Ishikawa (cell line): ENCODE results near the gene MBD3.

Experiments used
- CEBPB ChIP-seq: IDR thresholded peaks from 2 replicates; pipeline ENCODE4 v1.6.1; 2012
- CREB1 ChIP-seq: IDR thresholded peaks from 2 replicates; pipeline ENCODE4 v1.6.1; 2012; ENCODE audit warnings: low read depth
- EGR1 ChIP-seq: IDR thresholded peaks from 2 replicates; pipeline ENCODE4 v1.6.1; 2012
- EP300 ChIP-seq: IDR thresholded peaks from 2 replicates; pipeline ENCODE4 v1.6.1; 2012; ENCODE audit warnings: borderline replicate concordance
- FOXM1 ChIP-seq: IDR thresholded peaks from 2 replicates; pipeline ENCODE4 v1.6.1; 2012; ENCODE audit warnings: low read depth, borderline replicate concordance
- NFIC ChIP-seq: IDR thresholded peaks from 2 replicates; pipeline ENCODE4 v1.6.1; 2012
- RAD21 ChIP-seq: IDR thresholded peaks from 2 replicates; pipeline ENCODE4 v1.6.1; 2012; ENCODE audit warnings: low read depth
- TAF1 ChIP-seq: IDR thresholded peaks from 2 replicates; pipeline ENCODE4 v1.6.1; 2012; ENCODE audit warnings: low read depth, mild to moderate bottlenecking
- TCF12 ChIP-seq: IDR thresholded peaks from 2 replicates; pipeline ENCODE4 v1.6.1; 2012; ENCODE audit warnings: low read depth
- TEAD4 ChIP-seq: IDR thresholded peaks from 2 replicates; pipeline ENCODE4 v1.6.1; 2012
- YY1 ChIP-seq: IDR thresholded peaks from 2 replicates; pipeline ENCODE4 v1.6.1; 2012; ENCODE audit warnings: low read depth
- ZBTB7A ChIP-seq: IDR thresholded peaks from 2 replicates; pipeline ENCODE4 v1.6.1; 2012; ENCODE audit warnings: low read depth
- TF ChIP-seq, protein P1 (sequence below): IDR thresholded peaks from 2 replicates; pipeline ENCODE4 v1.6.1; 2012
- TF ChIP-seq, protein P2 (sequence below): IDR thresholded peaks from 2 replicates; pipeline ENCODE4 v1.6.1; 2012
- TF ChIP-seq, protein P3 (sequence below): IDR thresholded peaks from 2 replicates; pipeline ENCODE4 v1.6.1; 2012; ENCODE audit warnings: low read depth, mild to moderate bottlenecking

The MBD3 gene

DNA sequence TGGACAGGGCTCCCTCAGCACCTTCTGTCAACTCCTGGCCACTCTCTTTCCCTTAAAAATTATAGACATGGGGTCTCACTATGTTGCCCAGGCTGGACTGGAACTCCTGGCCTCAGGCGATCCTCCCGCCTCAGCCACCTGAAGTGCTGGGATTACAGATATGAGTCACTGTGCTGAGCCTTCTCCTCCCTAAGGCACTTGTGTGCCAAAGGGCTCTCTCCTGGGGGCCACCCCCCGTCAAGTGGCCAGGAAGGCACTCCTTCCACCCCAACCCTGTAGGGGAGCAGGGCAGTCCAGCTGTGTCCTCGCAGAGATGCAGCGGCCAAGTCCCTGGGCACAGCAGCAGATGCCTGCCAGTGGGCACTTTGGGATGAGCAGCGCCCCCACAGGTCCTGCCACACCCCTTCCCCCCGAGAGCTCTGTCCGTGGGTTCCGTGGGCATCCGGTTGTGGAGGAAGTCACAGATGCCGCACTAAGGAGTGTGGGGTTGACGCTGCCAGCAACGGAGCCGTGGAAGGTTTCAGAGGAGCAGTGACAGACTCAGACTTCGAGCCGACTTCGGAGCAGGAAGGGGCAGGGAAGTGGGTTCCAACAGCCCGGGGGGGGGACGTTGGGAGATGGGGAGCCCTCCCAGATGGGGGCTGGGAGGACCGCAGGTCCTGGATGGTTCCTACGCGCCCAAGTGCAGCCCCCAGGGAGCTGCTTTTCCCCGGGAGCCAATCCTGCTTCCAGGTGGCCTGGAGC, 15.9 kb upstream of the MBD3 start:
- TF ChIP-seq ZBTB7A: no peak
- TF ChIP-seq, protein P1, sequence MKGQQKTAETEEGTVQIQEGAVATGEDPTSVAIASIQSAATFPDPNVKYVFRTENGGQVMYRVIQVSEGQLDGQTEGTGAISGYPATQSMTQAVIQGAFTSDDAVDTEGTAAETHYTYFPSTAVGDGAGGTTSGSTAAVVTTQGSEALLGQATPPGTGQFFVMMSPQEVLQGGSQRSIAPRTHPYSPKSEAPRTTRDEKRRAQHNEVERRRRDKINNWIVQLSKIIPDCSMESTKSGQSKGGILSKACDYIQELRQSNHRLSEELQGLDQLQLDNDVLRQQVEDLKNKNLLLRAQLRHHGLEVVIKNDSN: no peak
- TF ChIP-seq EP300: no peak
- TF ChIP-seq TCF12: no peak
- no peak for TF ChIP-seq CREB1
- TF ChIP-seq, protein P2, sequence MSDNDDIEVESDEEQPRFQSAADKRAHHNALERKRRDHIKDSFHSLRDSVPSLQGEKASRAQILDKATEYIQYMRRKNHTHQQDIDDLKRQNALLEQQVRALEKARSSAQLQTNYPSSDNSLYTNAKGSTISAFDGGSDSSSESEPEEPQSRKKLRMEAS: no peak
- no peak for TF ChIP-seq TAF1
- no peak for TF ChIP-seq EGR1
- no peak for TF ChIP-seq RAD21
- TF ChIP-seq, protein P3, sequence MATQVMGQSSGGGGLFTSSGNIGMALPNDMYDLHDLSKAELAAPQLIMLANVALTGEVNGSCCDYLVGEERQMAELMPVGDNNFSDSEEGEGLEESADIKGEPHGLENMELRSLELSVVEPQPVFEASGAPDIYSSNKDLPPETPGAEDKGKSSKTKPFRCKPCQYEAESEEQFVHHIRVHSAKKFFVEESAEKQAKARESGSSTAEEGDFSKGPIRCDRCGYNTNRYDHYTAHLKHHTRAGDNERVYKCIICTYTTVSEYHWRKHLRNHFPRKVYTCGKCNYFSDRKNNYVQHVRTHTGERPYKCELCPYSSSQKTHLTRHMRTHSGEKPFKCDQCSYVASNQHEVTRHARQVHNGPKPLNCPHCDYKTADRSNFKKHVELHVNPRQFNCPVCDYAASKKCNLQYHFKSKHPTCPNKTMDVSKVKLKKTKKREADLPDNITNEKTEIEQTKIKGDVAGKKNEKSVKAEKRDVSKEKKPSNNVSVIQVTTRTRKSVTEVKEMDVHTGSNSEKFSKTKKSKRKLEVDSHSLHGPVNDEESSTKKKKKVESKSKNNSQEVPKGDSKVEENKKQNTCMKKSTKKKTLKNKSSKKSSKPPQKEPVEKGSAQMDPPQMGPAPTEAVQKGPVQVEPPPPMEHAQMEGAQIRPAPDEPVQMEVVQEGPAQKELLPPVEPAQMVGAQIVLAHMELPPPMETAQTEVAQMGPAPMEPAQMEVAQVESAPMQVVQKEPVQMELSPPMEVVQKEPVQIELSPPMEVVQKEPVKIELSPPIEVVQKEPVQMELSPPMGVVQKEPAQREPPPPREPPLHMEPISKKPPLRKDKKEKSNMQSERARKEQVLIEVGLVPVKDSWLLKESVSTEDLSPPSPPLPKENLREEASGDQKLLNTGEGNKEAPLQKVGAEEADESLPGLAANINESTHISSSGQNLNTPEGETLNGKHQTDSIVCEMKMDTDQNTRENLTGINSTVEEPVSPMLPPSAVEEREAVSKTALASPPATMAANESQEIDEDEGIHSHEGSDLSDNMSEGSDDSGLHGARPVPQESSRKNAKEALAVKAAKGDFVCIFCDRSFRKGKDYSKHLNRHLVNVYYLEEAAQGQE: no peak
- no peak for TF ChIP-seq NFIC
- no peak for TF ChIP-seq YY1
- TF ChIP-seq TEAD4: no peak

DNA sequence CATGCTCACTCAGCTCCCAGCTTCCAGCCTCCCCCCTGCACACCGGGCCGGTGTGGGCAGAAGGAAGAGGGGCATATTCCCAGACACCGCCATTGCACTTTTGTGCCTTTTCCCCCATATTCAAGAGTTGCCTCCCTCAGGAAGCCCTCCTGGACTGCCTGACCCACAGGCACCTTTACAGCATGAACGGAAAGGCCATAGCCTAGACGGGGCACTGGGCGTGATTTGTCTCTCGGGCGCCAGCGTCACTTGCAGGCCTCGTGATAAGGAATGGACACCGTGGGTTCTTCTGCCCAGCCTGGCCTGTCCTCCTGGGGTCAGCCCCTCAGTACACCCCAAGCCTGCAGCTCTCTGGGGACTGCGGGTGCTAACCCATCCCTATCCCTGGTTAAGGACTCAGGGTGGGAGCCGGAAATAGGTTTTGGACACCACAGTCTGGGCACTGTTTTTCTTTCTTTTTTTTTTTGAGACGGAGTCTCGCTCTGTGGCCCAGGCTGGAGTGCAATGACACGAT, 13.5 kb upstream of the MBD3 start:
- TF ChIP-seq ZBTB7A (no peak), NFIC (no peak), TCF12 (no peak), YY1 (no peak), EGR1 (no peak), CREB1 (no peak), TAF1 (no peak), FOXM1 (no peak), EP300 (no peak), CEBPB (no peak), RAD21 (no peak)
- TF ChIP-seq, protein P1: no peak
- TF ChIP-seq, protein P2: no peak

DNA sequence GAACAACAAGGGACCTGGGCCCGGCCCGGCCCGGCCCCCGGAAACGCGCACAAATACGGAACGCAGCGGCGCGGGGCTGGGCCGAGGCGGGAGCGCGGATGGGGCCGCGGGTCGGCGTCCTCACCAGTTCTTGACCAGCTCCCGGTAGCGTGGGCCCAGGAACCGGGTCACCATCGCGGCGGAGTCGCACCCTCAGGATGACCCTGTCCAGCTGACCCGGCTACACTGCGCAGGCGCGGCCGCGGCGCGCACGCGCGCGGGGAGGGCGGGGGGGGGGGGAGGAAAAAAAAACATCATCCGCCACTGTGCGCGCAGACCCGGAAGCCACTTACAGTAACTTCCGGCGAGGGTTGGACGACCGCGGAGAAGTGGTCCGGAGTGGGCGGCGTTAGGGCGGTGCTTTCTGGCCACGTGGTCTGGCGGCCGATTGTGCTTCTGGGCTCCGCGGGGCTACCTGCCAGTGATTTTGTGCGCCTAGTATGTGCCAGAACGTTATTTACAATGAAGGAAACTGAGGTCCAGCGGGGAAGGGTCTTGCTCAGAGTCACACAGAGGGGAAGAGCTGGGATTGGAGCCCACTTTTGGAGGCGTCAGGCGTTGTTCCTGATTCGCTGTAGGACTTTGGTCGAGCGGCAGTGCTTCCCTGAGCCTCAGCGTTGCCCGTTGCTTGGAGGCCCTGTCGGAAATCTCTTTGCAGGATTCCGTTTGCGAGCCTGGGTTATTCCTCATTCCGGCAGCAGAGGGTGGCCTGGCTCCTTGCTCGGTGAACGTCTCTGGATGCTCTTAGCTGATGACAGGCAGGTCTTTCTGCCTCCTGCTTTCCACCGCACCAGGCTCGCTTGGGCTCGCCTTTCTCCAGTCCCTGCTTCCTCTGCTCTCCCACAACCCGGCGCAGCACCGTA, 12.8 kb upstream of the MBD3 start, which contains the start of gene UQCR11:
Gene UQCR11 (minus strand): TSS at position 227 of the 902 bp plus-strand sequence. CDS start 53 bp downstream, at position 174.
- TF ChIP-seq TAF1: peak; percentile 61
- TF ChIP-seq, protein P3: no peak
- no peak for TF ChIP-seq ZBTB7A
- TF ChIP-seq TEAD4: 0 out of 2 replicates have a peak, but pooled peaks have one; percentile 24
- 0 out of 2 replicates have a peak, but pooled peaks have one; percentile 19 for TF ChIP-seq YY1
- 0 out of 2 replicates have a peak, but pooled peaks have one; percentile 37 for TF ChIP-seq EGR1
- no peak for TF ChIP-seq NFIC
- no peak for TF ChIP-seq TCF12
- TF ChIP-seq EP300: no peak
- TF ChIP-seq FOXM1: no peak
- peak; percentile 64 for TF ChIP-seq RAD21
- TF ChIP-seq, protein P1: peak; percentile 96
- no peak for TF ChIP-seq CEBPB
- no peak for TF ChIP-seq CREB1
- TF ChIP-seq, protein P2: peak; percentile 89

DNA sequence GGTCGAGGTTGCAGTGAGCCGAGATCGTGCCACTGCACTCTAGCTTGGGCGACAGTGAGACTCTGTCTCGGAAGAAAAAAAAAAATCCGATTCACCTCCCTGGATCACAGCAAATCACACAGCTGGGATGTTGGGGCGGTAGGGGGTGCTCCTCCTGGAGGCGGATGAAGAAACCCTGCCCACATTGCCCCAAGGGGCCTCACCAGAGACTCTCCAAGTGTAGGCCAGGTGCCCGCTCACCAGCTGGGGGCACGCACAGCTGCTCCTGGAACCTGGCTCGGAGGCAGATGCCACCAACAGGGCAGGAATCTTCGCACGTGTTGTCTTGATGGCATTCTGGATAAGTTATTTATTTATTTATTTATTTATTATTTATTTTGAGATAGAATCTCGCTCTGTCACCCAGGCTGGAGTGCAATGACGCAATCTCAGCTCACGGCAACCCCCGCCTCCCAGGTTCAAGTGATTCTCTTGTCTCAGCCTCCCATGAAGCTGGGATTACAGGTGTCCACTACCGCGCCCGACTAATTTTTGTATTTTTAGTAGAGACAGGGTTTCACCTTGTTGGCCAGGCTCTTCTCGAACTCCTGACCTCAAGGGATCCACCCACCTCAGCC, 9.5 kb upstream of the MBD3 start:
- TF ChIP-seq CREB1: no peak
- TF ChIP-seq, protein P2: no peak
- no peak for TF ChIP-seq RAD21
- no peak for TF ChIP-seq TEAD4
- no peak for TF ChIP-seq NFIC
- TF ChIP-seq TAF1: no peak
- TF ChIP-seq EGR1: no peak
- TF ChIP-seq TCF12: no peak
- no peak for TF ChIP-seq FOXM1
- TF ChIP-seq, protein P1: no peak
- TF ChIP-seq EP300: no peak
- no peak for TF ChIP-seq YY1
- no peak for TF ChIP-seq ZBTB7A
- TF ChIP-seq, protein P3: no peak
- no peak for TF ChIP-seq CEBPB
